Measurements from ENCODE around the gene SCARF2. TPM values are rescaled to one million over a fixed set of nuclear protein-coding genes. Genes with fewer than 3 reads are reported as not detected.
A peak's percentile ranks its signal among the peaks of the same experiment; 100 is the strongest.

The SCARF2 gene
- total RNA-seq, 1 donor from 2014 or later: 133 TPM

DNA sequence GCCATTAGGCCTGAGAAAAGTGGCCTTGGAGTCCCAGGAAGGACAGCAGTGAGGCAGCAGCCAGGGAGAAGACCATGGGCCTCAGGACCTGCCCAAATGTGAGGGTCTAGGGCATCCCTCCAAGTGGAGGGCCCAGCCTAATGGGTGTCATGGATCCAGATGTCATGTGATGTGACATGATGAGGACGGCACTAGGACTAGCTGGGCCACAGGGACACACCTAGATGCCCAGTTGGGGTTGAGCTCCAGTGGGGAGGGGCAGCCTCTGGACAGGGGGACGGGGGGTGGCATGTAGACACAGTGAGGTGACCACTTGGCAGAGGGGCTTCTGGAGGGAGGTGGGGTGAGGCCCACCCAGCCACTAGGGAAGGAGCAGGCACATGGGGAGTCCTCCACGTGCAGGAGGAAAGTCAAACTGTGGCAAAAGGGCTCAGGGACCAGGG, 5.4 kb downstream of the SCARF2 start:
- no peak overlapping the region for H3K27ac ChIP-seq
- no peaks in the 10 kb centered on the region for H3K9me3 ChIP-seq
- peaks cover 3 to 20% of the 10 kb centered on the region in 2 donors for H3K4me1 ChIP-seq
- TF ChIP-seq, protein P1, sequence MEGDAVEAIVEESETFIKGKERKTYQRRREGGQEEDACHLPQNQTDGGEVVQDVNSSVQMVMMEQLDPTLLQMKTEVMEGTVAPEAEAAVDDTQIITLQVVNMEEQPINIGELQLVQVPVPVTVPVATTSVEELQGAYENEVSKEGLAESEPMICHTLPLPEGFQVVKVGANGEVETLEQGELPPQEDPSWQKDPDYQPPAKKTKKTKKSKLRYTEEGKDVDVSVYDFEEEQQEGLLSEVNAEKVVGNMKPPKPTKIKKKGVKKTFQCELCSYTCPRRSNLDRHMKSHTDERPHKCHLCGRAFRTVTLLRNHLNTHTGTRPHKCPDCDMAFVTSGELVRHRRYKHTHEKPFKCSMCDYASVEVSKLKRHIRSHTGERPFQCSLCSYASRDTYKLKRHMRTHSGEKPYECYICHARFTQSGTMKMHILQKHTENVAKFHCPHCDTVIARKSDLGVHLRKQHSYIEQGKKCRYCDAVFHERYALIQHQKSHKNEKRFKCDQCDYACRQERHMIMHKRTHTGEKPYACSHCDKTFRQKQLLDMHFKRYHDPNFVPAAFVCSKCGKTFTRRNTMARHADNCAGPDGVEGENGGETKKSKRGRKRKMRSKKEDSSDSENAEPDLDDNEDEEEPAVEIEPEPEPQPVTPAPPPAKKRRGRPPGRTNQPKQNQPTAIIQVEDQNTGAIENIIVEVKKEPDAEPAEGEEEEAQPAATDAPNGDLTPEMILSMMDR (IDR thresholded peaks at IDR 0.05): no peak
- peaks cover 26 to 32% of the 10 kb centered on the region in 2 donors for H3K36me3 ChIP-seq
- no peaks in the 10 kb centered on the region for H3K27me3 ChIP-seq
- H3K4me3 ChIP-seq: no peak overlapping the region
- intact Hi-C loops (cut with DNase I): loop anchor here (10.0 kb wide), 1 partner anchor 477 kb away; no protein-coding TSS in a partner anchor
- no peak for DNase-seq (ENCODE audit: low spot score in 2 of 2)

DNA sequence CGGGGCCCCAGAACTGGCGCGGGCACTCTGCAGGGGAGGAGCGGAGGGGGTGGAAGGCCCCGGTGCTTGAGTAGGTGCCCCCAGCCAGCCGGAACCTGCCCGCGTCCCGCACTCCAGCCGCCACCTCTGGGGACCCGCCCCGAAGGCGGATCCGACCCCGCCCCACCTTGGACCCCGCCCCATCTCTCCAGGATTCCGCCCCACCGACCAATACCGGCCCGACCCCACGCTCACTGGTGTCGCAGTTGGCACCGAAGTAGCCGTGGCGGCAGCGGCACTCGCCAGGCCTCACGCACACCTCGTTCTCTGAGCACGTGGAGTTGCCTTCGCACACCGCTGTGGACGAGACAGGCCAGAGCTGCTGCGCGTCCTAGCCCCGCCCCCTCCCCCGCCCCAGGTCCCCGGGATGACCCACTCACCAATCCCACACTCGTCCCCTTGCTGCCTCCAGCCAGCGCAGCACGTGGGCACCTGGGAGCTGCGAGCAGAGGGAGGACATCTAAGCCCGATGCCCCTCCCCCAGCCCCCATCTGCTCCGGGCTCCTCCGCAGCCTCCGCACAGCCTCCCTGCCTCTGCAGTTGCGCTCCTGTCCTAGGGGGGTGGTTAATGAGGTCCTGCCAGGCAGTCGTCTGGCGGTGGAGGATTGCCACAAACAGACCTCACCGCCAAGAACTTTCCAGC, 6.0 kb downstream of the SCARF2 start:
- TF ChIP-seq, protein P1 (IDR thresholded peaks at IDR 0.05): no peak
- H3K4me3 ChIP-seq: peak overlapping the region; percentile 30 to 49
- intact Hi-C loops (cut with DNase I): loop anchor here (10.0 kb wide), 1 partner anchor 477 kb away; no protein-coding TSS in a partner anchor
- no peak overlapping the region for H3K27ac ChIP-seq
- peaks cover 3 to 20% of the 10 kb centered on the region in 2 donors for H3K4me1 ChIP-seq
- H3K27me3 ChIP-seq: no peaks in the 10 kb centered on the region
- no peaks in the 10 kb centered on the region for H3K9me3 ChIP-seq
- H3K36me3 ChIP-seq: peaks cover 27 to 38% of the 10 kb centered on the region in 2 donors
- peak in 1 of 2 donors; percentile 56 for DNase-seq (ENCODE audit: low spot score in 2 of 2)

DNA sequence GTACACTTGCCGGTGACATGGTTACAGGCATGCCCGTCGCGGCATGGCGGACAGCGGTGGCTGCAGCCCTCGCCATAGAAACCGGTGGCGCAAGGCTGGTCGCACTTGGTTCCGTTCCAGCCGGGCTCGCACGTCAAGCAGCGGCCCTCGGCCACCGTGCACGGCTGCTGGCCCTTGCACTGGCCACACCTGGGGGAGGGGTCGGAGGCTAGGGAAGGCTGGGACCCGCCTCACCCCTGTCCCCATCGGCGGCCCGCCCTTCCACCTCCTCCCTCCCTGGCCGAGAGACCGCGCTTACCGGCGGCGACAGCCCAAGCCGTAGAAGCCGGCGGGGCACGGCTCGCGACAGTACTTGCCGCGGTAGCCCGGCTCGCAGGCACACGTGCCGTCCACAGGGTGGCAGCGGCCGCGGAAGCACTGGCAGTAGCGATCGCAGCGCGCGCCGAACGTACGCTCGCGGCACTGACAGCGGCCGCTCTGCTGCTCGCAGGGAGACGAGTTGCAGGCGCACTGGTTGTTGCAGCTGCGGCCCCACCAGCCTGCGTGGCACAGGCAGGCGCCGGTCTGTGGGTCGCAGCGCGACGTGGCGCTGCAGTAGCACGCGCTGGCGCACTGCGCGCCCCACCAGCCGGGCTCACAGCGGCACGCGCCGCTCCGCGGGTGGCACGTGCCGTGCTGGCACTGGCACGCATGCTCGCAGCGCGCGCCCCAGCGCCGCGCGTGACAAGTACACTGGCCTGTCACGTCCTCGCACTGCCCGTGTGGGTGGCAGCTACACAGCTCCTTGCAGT, 6.7 kb downstream of the SCARF2 start:
- Histone ChIP-seq H3K9me3 (no peaks in the 10 kb centered on the region), H3K4me3 (peak overlapping the region; percentile 30 to 49), H3K27ac (no peak overlapping the region), H3K4me1 (peaks cover 3 to 19% of the 10 kb centered on the region in 2 donors), H3K36me3 (peaks cover 31 to 46% of the 10 kb centered on the region in 2 donors), H3K27me3 (no peaks in the 10 kb centered on the region)
- TF ChIP-seq, protein P1 (IDR thresholded peaks at IDR 0.05): peak in 2 of 3 experiments; percentile 16 to 25
- intact Hi-C loops (cut with DNase I): loop anchor here (10.0 kb wide), 1 partner anchor 476 kb away; no protein-coding TSS in a partner anchor
- DNase-seq (ENCODE audit: low spot score in 2 of 2): no peak

DNA sequence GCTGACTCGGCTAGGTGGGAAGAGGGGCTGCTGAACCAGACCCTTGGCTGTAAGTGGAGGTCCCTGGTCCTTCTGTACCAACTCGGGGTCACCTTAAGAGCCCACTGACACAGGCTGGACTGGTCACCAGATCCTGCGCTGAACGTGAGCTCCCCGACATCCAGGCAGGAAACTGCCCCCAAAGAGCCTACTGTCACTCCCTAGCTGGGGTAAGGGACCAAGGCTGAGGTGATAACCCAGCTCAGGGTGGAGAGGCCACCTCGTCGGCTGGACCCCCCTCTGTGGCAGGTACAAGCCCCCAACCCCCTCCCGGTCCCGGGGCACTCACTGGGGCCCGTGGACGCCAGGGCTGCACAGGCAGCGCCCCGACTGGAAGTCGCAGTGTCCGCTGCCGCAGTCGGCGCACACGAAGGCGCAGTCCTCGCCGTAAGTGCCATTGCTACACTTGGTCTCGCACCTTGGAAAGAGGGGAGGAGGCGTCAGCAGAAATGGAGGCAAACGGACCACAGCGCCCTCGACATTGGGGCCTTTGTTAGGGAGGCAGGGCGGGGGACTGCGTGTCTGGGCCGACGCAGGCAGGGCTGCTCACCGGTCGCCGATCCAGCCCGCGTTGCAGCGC, 7.4 kb downstream of the SCARF2 start:
- Histone ChIP-seq H3K27ac (no peak overlapping the region), H3K4me1 (peaks cover 3 to 12% of the 10 kb centered on the region in 2 donors), H3K9me3 (no peaks in the 10 kb centered on the region), H3K4me3 (peak overlapping the region in 1 of 2 donors; percentile 50), H3K36me3 (peaks cover 37 to 51% of the 10 kb centered on the region in 2 donors), H3K27me3 (no peaks in the 10 kb centered on the region)
- intact Hi-C loops (cut with DNase I): loop anchor here (10.0 kb wide), 1 partner anchor 475 kb away; no protein-coding TSS in a partner anchor
- DNase-seq (ENCODE audit: low spot score in 2 of 2): no peak
- TF ChIP-seq, protein P1 (IDR thresholded peaks at IDR 0.05): no peak
